HG02798 (cell line): ENCODE measurements around the gene GJA3.
A peak's percentile ranks its signal among the peaks of the same experiment; 100 is the strongest.
"Not testable (repeated sequence)": the region's sequence is repeated elsewhere in the genome, so short reads cannot be mapped to it uniquely, and the experiment has no call there.

Experiments used
- ATAC-seq: cut with Tn5 transposase; IDR thresholded peaks from one replicate; pipeline ENCODE4 v1.9.1; 2021; ENCODE audit warnings: mild to moderate bottlenecking; ENCODE audit not compliant: unreplicated experiment, poor library complexity

The GJA3 gene

GRCh38 chr13:20156702-20157101, 4.2 kb downstream of the GJA3 start:
- no peak for ATAC-seq

- ATAC-seq, result not testable (repeated sequence)
These were observed 7.6 kb downstream of the GJA3 start for GRCh38 chr13:20153290-20153689.

- ATAC-seq, result no peak
These were observed 9.2 kb downstream of the GJA3 start for GRCh38 chr13:20151612-20152011.

- no peak for ATAC-seq
These were observed 9.8 kb downstream of the GJA3 start for GRCh38 chr13:20151016-20151415.

GRCh38 chr13:20150561-20150960, 10.3 kb downstream of the GJA3 start:
- ATAC-seq, result no peak

GRCh38 chr13:20149762-20150161, 11.1 kb downstream of the GJA3 start:
- no peak for ATAC-seq

GRCh38 chr13:20148501-20149183, 12.2 kb downstream of the GJA3 start:
- no peak for ATAC-seq

GRCh38 chr13:20146381-20146780, 14.5 kb downstream of the GJA3 start:
- no peak for ATAC-seq

- no peak for ATAC-seq
These were observed 15.3 kb downstream of the GJA3 start for GRCh38 chr13:20145521-20145920.

GRCh38 chr13:20144141-20144850, 16.6 kb downstream of the GJA3 start:
- no peak for ATAC-seq

GRCh38 chr13:20142927-20143480, 17.8 kb downstream of the GJA3 start:
- no peak for ATAC-seq

- ATAC-seq, result no peak
These were observed 18.6 kb downstream of the GJA3 start for GRCh38 chr13:20142023-20142926.

GRCh38 chr13:20141238-20142022, 19.4 kb downstream of the GJA3 start:
- no peak for ATAC-seq

- ATAC-seq, result no peak
These were observed 20.4 kb downstream of the GJA3 start for GRCh38 chr13:20140487-20140886.

- ATAC-seq, result no peak
These were observed 23.0 kb downstream of the GJA3 start for GRCh38 chr13:20137875-20138274.

GRCh38 chr13:20136781-20137703, 23.8 kb downstream of the GJA3 start:
- peak; percentile 62 for ATAC-seq

- no peak for ATAC-seq
These were observed 26.1 kb downstream of the GJA3 start for GRCh38 chr13:20134732-20135131.

GRCh38 chr13:20132052-20132634, 28.7 kb downstream of the GJA3 start:
- ATAC-seq, result no peak
